Measurements from ENCODE around the gene TRIML1. TPM values are rescaled to one million over a fixed set of nuclear protein-coding genes. Genes with fewer than 3 reads are reported as not detected.

TRIML1 gene, protein sequence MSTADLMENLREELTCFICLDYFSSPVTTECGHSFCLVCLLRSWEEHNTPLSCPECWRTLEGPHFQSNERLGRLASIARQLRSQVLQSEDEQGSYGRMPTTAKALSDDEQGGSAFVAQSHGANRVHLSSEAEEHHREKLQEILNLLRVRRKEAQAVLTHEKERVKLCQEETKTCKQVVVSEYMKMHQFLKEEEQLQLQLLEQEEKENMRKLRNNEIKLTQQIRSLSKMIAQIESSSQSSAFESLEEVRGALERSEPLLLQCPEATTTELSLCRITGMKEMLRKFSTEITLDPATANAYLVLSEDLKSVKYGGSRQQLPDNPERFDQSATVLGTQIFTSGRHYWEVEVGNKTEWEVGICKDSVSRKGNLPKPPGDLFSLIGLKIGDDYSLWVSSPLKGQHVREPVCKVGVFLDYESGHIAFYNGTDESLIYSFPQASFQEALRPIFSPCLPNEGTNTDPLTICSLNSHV
- total RNA-seq (2014; rRNA removed; shearing (Covaris generic)) = not detected in 2 replicates
- not detected in 2 replicates for polyA plus RNA-seq (2016; fragmentation: Nextera tagmentation; extraction: Ambion mirVana)

DNA sequence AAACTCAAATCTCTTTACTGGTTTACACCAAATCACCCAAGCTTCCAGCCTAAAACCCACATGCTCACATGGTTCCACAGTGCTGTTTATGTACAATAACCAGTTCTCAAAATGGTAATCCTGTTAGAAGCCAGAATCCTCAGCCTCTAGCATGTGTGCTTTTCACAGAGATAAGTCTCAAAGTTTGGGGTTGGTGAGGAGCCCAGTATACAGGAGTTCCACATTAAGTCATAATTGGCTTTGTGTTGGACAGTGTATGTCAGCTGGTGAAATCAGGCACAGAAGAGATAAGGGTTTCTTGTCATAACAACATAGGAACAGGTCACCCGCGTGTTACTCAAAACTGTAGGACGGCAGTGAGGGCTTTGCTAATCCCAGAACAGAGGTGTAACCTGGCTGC is at the start of gene TRIML1:
Gene TRIML1 (plus strand): TSS at position 301 of the 400 bp plus-strand sequence. CDS start 118 bp downstream, outside the sequence.
- Histone ChIP-seq H4K20me1 (ENCODE audit: insufficient read depth) (no peaks in the 10 kb centered on the region), H3K4me1 (ENCODE audit: insufficient read depth) (no peaks in the 10 kb centered on the region), H3K9me2 (ENCODE audit: insufficient read depth) (no peaks in the 10 kb centered on the region), H2AFZ (no peak within 1 kb of the TSS), H3K4me2 (ENCODE audit: unreplicated experiment) (no peak within 1 kb of the TSS), H3K36me3 (ENCODE audit: low read depth) (no peaks in the 10 kb centered on the region), H3K27ac (no peak within 1 kb of the TSS), H3K27me3 (replicated peaks; ENCODE audit: insufficient read depth) (no peaks in the 10 kb centered on the region), H3K9ac (no peak within 1 kb of the TSS), H3K79me2 (ENCODE audit: insufficient read depth) (no peaks in the 10 kb centered on the region), H3K4me3 (no peak within 1 kb of the TSS), H3K9me3 (ENCODE audit: low read depth) (no peaks in the 10 kb centered on the region), H3F3A (ENCODE audit: insufficient read depth) (no peaks in the 10 kb centered on the region)
- TF ChIP-seq EZH2phosphoT487 (IDR thresholded peaks at IDR 0.05; ENCODE audit: insufficient read depth, low read depth) (no peak), EZH2 (IDR thresholded peaks at IDR 0.05; ENCODE audit: insufficient read depth, poor library complexity, severe bottlenecking) (no peak)
- 43 to 49% methylated on average over 3 of the region's 3 CpGs for WGBS, 2 experiments (ENCODE audit: low coverage in 1 of 2, low lambda C conversion rate in 2 of 2, missing lambda C conversion rate in 2 of 2)
- DNase-seq = no peak
- in situ Hi-C loops (cut with MboI) = no loop called here

DNA sequence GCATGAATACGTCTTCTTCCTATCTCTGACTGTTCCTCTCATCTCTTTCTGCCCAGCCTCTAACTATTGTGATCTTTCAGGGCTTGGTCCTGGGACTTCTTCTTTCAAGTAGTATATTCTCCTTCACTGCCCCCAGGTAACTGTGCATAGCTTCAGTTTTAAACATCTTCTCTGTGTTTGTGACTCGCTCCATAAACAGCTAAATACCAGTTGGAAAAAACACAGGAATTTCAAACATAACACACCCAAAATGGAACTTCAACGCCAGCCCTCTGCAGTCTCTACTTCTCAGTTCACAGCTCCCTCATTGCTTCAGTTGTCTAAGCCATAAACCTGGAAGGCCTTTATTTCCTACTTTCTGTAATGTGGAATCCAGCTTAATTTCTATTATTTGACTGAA is 46.4 kb upstream of the TRIML1 start:
- Histone ChIP-seq H2AFZ (no peak overlapping the region), H3K4me3 (no peak overlapping the region), H4K20me1 (ENCODE audit: insufficient read depth) (no peaks in the 10 kb centered on the region), H3K4me1 (ENCODE audit: insufficient read depth) (no peaks in the 10 kb centered on the region), H3F3A (ENCODE audit: insufficient read depth) (no peaks in the 10 kb centered on the region), H3K9ac (no peak overlapping the region), H3K79me2 (ENCODE audit: insufficient read depth) (no peaks in the 10 kb centered on the region), H3K27ac (no peak overlapping the region), H3K4me2 (ENCODE audit: unreplicated experiment) (no peak overlapping the region), H3K36me3 (ENCODE audit: low read depth) (no peaks in the 10 kb centered on the region), H3K27me3 (replicated peaks; ENCODE audit: insufficient read depth) (no peaks in the 10 kb centered on the region), H3K9me2 (ENCODE audit: insufficient read depth) (no peaks in the 10 kb centered on the region), H3K9me3 (ENCODE audit: low read depth) (no peaks in the 10 kb centered on the region)
- in situ Hi-C loops (cut with MboI) = no loop called here
- no peak for TF ChIP-seq EZH2 (IDR thresholded peaks at IDR 0.05; ENCODE audit: insufficient read depth, poor library complexity, severe bottlenecking)
- DNase-seq = no peak
- WGBS, 2 experiments (ENCODE audit: low coverage in 1 of 2, low lambda C conversion rate in 2 of 2, missing lambda C conversion rate in 2 of 2) = 13% methylated on average over 3 of the region's 3 CpGs

DNA sequence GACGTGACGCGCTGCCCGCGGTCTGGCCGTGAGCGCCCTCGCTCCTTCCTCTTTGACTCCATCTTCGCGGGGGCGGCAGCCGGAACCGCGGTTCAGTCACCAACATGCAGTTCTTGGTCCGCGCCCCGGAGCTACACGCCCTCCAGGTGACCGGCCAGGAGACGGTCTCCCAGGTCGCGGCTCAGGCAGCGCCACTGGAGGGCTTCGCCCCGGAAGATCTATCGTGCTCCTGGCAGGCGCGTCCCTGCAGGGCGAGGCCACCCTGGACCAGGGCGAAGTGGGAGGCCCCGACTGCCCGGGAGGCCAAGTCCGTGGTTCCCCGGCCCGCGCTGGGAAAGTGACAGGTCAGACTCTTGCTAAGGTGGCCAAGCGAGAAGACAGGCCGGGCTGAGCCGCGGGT is 32.8 kb upstream of the TRIML1 start:
- in situ Hi-C loops (cut with MboI) = no loop called here

DNA sequence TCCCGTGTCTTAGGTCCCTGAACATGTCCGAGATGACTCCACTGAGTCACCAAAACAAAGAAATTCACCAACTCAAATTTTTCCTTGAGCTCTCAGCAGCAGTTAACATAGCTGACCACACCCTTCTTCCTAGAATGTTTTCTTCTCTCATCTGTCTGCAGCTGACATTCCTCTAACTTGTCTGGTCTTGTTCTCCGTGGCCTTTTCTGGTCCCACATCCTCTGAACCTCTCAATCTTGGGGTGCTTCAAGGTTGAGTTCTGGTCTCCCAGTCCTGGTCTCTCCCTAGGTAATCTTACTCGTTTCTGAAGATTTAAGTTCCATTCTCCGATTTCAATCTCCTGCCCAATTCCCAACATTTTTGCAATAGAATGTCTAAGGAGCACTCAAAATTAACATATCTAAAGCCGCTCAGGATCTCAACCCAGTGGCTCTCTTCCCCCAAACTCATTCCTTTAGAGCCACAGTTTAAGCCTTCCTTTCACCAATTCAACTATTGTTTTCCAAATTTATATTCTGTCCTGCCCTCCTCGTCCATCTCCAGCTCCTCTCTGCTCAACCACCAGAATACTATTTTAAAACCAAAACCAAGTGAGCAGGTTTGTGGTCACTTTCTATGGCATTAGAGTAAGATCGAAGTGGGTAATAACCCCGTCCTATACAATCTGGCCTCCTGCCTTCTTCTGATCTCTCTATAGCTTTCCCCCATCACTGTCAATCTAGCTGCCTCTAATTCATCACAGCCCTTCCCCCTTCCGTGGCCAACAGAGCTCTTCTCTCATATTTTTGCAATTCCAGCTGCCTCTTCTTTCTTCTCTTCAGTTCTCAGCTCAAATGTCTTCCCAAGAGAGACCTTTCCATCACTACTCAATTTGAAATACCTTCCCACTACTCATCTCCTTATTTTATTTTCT is 31.1 kb upstream of the TRIML1 start:
- H3F3A ChIP-seq (ENCODE audit: insufficient read depth) = no peaks in the 10 kb centered on the region
- TF ChIP-seq EZH2 (IDR thresholded peaks at IDR 0.05; ENCODE audit: insufficient read depth, poor library complexity, severe bottlenecking) (no peak), EZH2phosphoT487 (IDR thresholded peaks at IDR 0.05; ENCODE audit: insufficient read depth, low read depth) (no peak)
- in situ Hi-C loops (cut with MboI) = no loop called here
- no peaks in the 10 kb centered on the region for H3K27me3 ChIP-seq (replicated peaks; ENCODE audit: insufficient read depth)
- no peak overlapping the region for H3K9ac ChIP-seq
- H4K20me1 ChIP-seq (ENCODE audit: insufficient read depth) = no peaks in the 10 kb centered on the region
- no peaks in the 10 kb centered on the region for H3K36me3 ChIP-seq (ENCODE audit: low read depth)
- no peak overlapping the region for H3K4me2 ChIP-seq (ENCODE audit: unreplicated experiment)
- no peaks in the 10 kb centered on the region for H3K9me3 ChIP-seq (ENCODE audit: low read depth)
- H2AFZ ChIP-seq = no peak overlapping the region
- WGBS, 2 experiments (ENCODE audit: low coverage in 1 of 2, low lambda C conversion rate in 2 of 2, missing lambda C conversion rate in 2 of 2) = 15 to 21% methylated on average over 10 of the region's 10 CpGs
- peak; percentile 1 for DNase-seq
- H3K4me1 ChIP-seq (ENCODE audit: insufficient read depth) = no peaks in the 10 kb centered on the region
- H3K79me2 ChIP-seq (ENCODE audit: insufficient read depth) = no peaks in the 10 kb centered on the region
- H3K27ac ChIP-seq = no peak overlapping the region
- H3K9me2 ChIP-seq (ENCODE audit: insufficient read depth) = no peaks in the 10 kb centered on the region
- H3K4me3 ChIP-seq = no peak overlapping the region

More for the DNA sequence above, 32.8 kb upstream of the TRIML1 start:
- H2AFZ ChIP-seq = no peak overlapping the region
- 82% methylated on average over 37 to 39 of the region's 40 CpGs for WGBS, 2 experiments (ENCODE audit: low coverage in 1 of 2, low lambda C conversion rate in 2 of 2, missing lambda C conversion rate in 2 of 2)
- no peaks in the 10 kb centered on the region for H3K9me3 ChIP-seq (ENCODE audit: low read depth)
- H4K20me1 ChIP-seq (ENCODE audit: insufficient read depth) = no peaks in the 10 kb centered on the region
- no peaks in the 10 kb centered on the region for H3K4me1 ChIP-seq (ENCODE audit: insufficient read depth)
- no peak for TF ChIP-seq EZH2phosphoT487 (IDR thresholded peaks at IDR 0.05; ENCODE audit: insufficient read depth, low read depth)
- no peak for TF ChIP-seq EZH2 (IDR thresholded peaks at IDR 0.05; ENCODE audit: insufficient read depth, poor library complexity, severe bottlenecking)
- H3K36me3 ChIP-seq (ENCODE audit: low read depth) = no peaks in the 10 kb centered on the region
- no peak overlapping the region for H3K4me2 ChIP-seq (ENCODE audit: unreplicated experiment)
- DNase-seq = no peak
- H3K4me3 ChIP-seq = no peak overlapping the region
- no peak overlapping the region for H3K9ac ChIP-seq
- no peaks in the 10 kb centered on the region for H3K79me2 ChIP-seq (ENCODE audit: insufficient read depth)
- no peak overlapping the region for H3K27ac ChIP-seq
- no peaks in the 10 kb centered on the region for H3F3A ChIP-seq (ENCODE audit: insufficient read depth)
- no peaks in the 10 kb centered on the region for H3K9me2 ChIP-seq (ENCODE audit: insufficient read depth)
- no peaks in the 10 kb centered on the region for H3K27me3 ChIP-seq (replicated peaks; ENCODE audit: insufficient read depth)
